Caco-2 (cell line): Measurements from ENCODE around the gene ANKS3. TPM values are rescaled to one million over a fixed set of nuclear protein-coding genes. Genes with fewer than 3 reads are reported as not detected.

Source experiments
- BruUV-seq: library from RNA; stranded (reverse); fragments of 400-500 nt; replicated peaks from 2 replicates; lab custom pipeline; 2021; lab: Mats Ljungman, UMichigan
- CTCF ChIA-PET: fragments of 300-600 bp; sonication (Branson Sonifier 250); formaldehyde crosslinking; loops from one replicate; lab custom pipeline; 2022; ENCODE audit warnings: antibody characterized with exemption; lab: Charles Lee
- POLR2A ChIA-PET: fragments of 300-600 bp; sonication (Branson Sonifier 250); formaldehyde crosslinking; loops from one replicate; lab custom pipeline; 2022; ENCODE audit warnings: antibody characterized with exemption; lab: Charles Lee
- DNase-seq, 2 experiments: peaks; one replicate each; pipeline versions ENCODE4 v3.0.0 to v3.0.0-alpha.2; 2020 to 2022
- H3K27me3 ChIP-seq: replicated peaks from 2 replicates; pipeline ENCODE4 v1.6.0; 2011; ENCODE audit warnings: low read length; ENCODE audit not compliant: control insufficient read depth, insufficient read depth
- H3K36me3 ChIP-seq: 2 replicates; pipeline ENCODE4 v1.5.1; 2011; ENCODE audit warnings: low read length; ENCODE audit not compliant: control insufficient read depth, insufficient read depth
- H3K4me1 ChIP-seq: fragments of 250-450 bp; sonication (Bioruptor Pico); 2 replicates; pipeline ENCODE4 v1.5.1; 2020; ENCODE audit warnings: mild to moderate bottlenecking
- H3K4me3 ChIP-seq: 2 replicates; pipeline ENCODE4 v1.5.1; 2011; ENCODE audit warnings: low read depth, mild to moderate bottlenecking, control low read depth, low read length
- H3K9me3 ChIP-seq: fragments of 250-450 bp; sonication (Bioruptor Pico); 2 replicates; pipeline ENCODE4 v1.5.1; 2020; ENCODE audit warnings: mild to moderate bottlenecking, moderate library complexity
- H3K27ac Mint-ChIP-seq: one replicate; pipeline ENCODE4 v1.8.0; 2022; ENCODE audit warnings: mixed read lengths; ENCODE audit not compliant: unreplicated experiment
- H3K27me3 Mint-ChIP-seq: one replicate; pipeline ENCODE4 v1.8.0; 2022; ENCODE audit warnings: mixed read lengths; ENCODE audit not compliant: insufficient read depth, unreplicated experiment
- H3K36me3 Mint-ChIP-seq: one replicate; pipeline ENCODE4 v1.8.0; 2022; ENCODE audit warnings: mild to moderate bottlenecking, mixed read lengths; ENCODE audit not compliant: insufficient read depth, unreplicated experiment
- H3K4me1 Mint-ChIP-seq: one replicate; pipeline ENCODE4 v1.8.0; 2022; ENCODE audit warnings: low read depth, mixed read lengths; ENCODE audit not compliant: unreplicated experiment
- H3K4me3 Mint-ChIP-seq: one replicate; pipeline ENCODE4 v1.8.0; 2022; ENCODE audit warnings: mild to moderate bottlenecking, moderate library complexity, mixed read lengths; ENCODE audit not compliant: unreplicated experiment
- H3K9me3 Mint-ChIP-seq: one replicate; pipeline ENCODE4 v1.8.0; 2022; ENCODE audit warnings: mixed read lengths; ENCODE audit not compliant: unreplicated experiment
- intact Hi-C: fragments of 100-400 bp; cut with micrococcal nuclease; formaldehyde crosslinking; loops from one replicate; pipeline ENCODE4 v1.10.0; 2022; ENCODE audit not compliant: unreplicated experiment
- total RNA-seq: library from RNA; stranded (reverse); gene quantifications from 2 replicates; pipeline ENCODE4 v1.2.3, GENCODE V29; 2022
- TF ChIP-seq, protein P1 (sequence below), 2 experiments: fragments of 200-600 bp in 1 of 2; IDR thresholded peaks; 1 replicate in 1 of 2; 2 replicates in 1 of 2; pipeline versions ENCODE4 v1.5.1 to v1.8.0; 2011 to 2022; ENCODE audit warnings: antibody characterized with exemption in 1 of 2, control low read depth in 1 of 2, inconsistent platforms in 1 of 2, low read depth in 1 of 2, low read length in 1 of 2, mild to moderate bottlenecking in 1 of 2, moderate library complexity in 1 of 2; ENCODE audit not compliant: insufficient read depth in 1 of 2, severe bottlenecking in 1 of 2, unreplicated experiment in 1 of 2

Gene ANKS3
- total RNA-seq, 1 experiment from 2014 or later: 28.1 TPM

GRCh38 chr16:4656221-4656620 is 77.8 kb downstream of the ANKS3 start:
- no TSS peak for BruUV-seq
- no peak overlapping the region for H3K27ac Mint-ChIP-seq

GRCh38 chr16:4655801-4656200 is 78.3 kb downstream of the ANKS3 start:
- Mint-ChIP-seq H3K36me3 (peaks cover 29% of the 10 kb centered on the region), H3K4me3 (no peak overlapping the region), H3K9me3 (no peaks in the 10 kb centered on the region), H3K4me1 (peaks cover 11% of the 10 kb centered on the region), H3K27ac (peak overlapping the region; percentile 86), H3K27me3 (no peaks in the 10 kb centered on the region)
- POLR2A ChIA-PET: interaction anchor here (0.5 kb wide), 1 partner anchor 251 kb away, joined by 3 read pairs; no protein-coding TSS in a partner anchor
- intact Hi-C loops: loop anchor here (2.0 kb wide), 1 partner anchor 31 kb away; the partner anchor contains the start of gene MGRN1
- CTCF ChIA-PET: no interaction called here
- Histone ChIP-seq H3K27me3 (no peaks in the 10 kb centered on the region), H3K4me3 (no peak overlapping the region), H3K36me3 (peaks cover 5% of the 10 kb centered on the region), H3K9me3 (no peaks in the 10 kb centered on the region), H3K4me1 (peaks cover 29% of the 10 kb centered on the region)
- TF ChIP-seq, protein P1, sequence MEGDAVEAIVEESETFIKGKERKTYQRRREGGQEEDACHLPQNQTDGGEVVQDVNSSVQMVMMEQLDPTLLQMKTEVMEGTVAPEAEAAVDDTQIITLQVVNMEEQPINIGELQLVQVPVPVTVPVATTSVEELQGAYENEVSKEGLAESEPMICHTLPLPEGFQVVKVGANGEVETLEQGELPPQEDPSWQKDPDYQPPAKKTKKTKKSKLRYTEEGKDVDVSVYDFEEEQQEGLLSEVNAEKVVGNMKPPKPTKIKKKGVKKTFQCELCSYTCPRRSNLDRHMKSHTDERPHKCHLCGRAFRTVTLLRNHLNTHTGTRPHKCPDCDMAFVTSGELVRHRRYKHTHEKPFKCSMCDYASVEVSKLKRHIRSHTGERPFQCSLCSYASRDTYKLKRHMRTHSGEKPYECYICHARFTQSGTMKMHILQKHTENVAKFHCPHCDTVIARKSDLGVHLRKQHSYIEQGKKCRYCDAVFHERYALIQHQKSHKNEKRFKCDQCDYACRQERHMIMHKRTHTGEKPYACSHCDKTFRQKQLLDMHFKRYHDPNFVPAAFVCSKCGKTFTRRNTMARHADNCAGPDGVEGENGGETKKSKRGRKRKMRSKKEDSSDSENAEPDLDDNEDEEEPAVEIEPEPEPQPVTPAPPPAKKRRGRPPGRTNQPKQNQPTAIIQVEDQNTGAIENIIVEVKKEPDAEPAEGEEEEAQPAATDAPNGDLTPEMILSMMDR (IDR thresholded peaks at IDR 0.05; ENCODE audit: insufficient read depth in 1 of 2, low read depth in 1 of 2, low read length in 1 of 2, severe bottlenecking in 1 of 2, unreplicated experiment in 1 of 2): no peak
- BruUV-seq: no TSS peak
- DNase-seq: no peak

More at GRCh38 chr16:4656221-4656620, 77.8 kb downstream of the ANKS3 start:
- no peaks in the 10 kb centered on the region for H3K27me3 Mint-ChIP-seq
- peaks cover 29% of the 10 kb centered on the region for H3K4me1 ChIP-seq
- H3K4me3 Mint-ChIP-seq: no peak overlapping the region
- ChIA-PET POLR2A (no interaction called here), CTCF (no interaction called here)
- TF ChIP-seq, protein P1 (IDR thresholded peaks at IDR 0.05; ENCODE audit: insufficient read depth in 1 of 2, low read depth in 1 of 2, low read length in 1 of 2, severe bottlenecking in 1 of 2, unreplicated experiment in 1 of 2): no peak
- H3K4me3 ChIP-seq: no peak overlapping the region
- peaks cover 28% of the 10 kb centered on the region for H3K36me3 Mint-ChIP-seq
- no peaks in the 10 kb centered on the region for H3K9me3 Mint-ChIP-seq
- no peaks in the 10 kb centered on the region for H3K27me3 ChIP-seq
- H3K4me1 Mint-ChIP-seq: peaks cover 11% of the 10 kb centered on the region
- peaks cover 5% of the 10 kb centered on the region for H3K36me3 ChIP-seq
- no peak for DNase-seq
- no peaks in the 10 kb centered on the region for H3K9me3 ChIP-seq
- intact Hi-C loops: no loop called here

DNA sequence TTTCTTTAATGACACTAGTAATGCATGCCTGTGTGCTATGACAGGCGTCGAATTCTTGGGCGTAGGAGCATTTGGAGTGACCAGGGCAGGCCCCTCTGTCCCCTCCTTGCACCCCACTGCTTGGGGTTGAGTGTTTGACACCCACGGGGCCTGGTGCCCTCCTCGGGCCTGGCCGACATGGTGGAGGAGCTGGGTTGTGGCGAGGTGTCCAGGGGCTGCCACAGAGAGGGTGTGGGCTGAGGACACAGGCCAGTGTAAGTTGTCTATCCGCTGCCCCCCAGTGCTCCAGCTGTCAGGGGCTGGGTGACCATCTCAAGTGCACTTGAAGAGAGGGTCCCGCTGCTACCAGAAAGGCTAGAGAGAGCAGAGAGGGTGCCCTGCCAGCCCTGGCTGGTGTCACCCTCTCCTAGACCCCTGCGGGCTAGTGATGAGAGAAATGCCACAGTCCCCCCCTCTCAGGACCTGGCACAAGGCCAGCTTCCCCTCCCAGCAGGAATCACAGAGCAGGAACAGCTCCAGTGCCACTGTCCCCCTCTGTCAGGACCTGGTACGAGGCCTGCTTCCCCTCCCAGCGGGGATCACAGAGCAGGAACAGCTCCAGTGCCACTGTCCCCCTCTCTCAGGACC is 79.0 kb downstream of the ANKS3 start:
- CTCF ChIA-PET: no interaction called here
- Mint-ChIP-seq H3K4me3 (no peak overlapping the region), H3K27ac (peak overlapping the region; percentile 86), H3K36me3 (peaks cover 35% of the 10 kb centered on the region), H3K9me3 (no peaks in the 10 kb centered on the region), H3K4me1 (peaks cover 11% of the 10 kb centered on the region), H3K27me3 (no peaks in the 10 kb centered on the region)
- POLR2A ChIA-PET: interaction anchor here (0.5 kb wide), 1 partner anchor 252 kb away, joined by 3 read pairs; no protein-coding TSS in a partner anchor
- peaks cover 29% of the 10 kb centered on the region for H3K4me1 ChIP-seq
- no peak overlapping the region for H3K4me3 ChIP-seq
- peaks cover 5% of the 10 kb centered on the region for H3K36me3 ChIP-seq
- H3K9me3 ChIP-seq: no peaks in the 10 kb centered on the region
- intact Hi-C loops: loop anchor here (2.0 kb wide), 1 partner anchor 30 kb away; the partner anchor contains the start of gene MGRN1
- no peaks in the 10 kb centered on the region for H3K27me3 ChIP-seq
- no TSS peak for BruUV-seq
- TF ChIP-seq, protein P1 (IDR thresholded peaks at IDR 0.05; ENCODE audit: insufficient read depth in 1 of 2, low read depth in 1 of 2, low read length in 1 of 2, severe bottlenecking in 1 of 2, unreplicated experiment in 1 of 2): no peak
- no peak for DNase-seq
